Panc1 (cell line): ENCODE results near the gene HNRNPC.
A peak's percentile ranks its signal among the peaks of the same experiment; 100 is the strongest.

Experiments used
- SIN3A ChIP-seq: IDR thresholded peaks from 2 replicates; pipeline ENCODE4 v1.6.1; 2012; ENCODE audit warnings: low read depth, mild to moderate bottlenecking, low read length, moderate library complexity, borderline replicate concordance; ENCODE audit not compliant: insufficient read depth
- TF ChIP-seq, protein P1 (sequence below): fragments of 450-650 bp; IDR thresholded peaks from 2 replicates; pipeline ENCODE4 v1.5.1; 2017; ENCODE audit warnings: mild to moderate bottlenecking
- TF ChIP-seq, protein P2 (sequence below), 2 experiments: IDR thresholded peaks; 2 replicates each; pipeline ENCODE4 v1.6.1; 2011 to 2012; ENCODE audit warnings: low read depth in 2 of 2, control low read depth in 1 of 2, low read length in 1 of 2, mild to moderate bottlenecking in 1 of 2, moderate library complexity in 1 of 2; ENCODE audit not compliant: insufficient read depth in 1 of 2

- TF ChIP-seq, protein P1, sequence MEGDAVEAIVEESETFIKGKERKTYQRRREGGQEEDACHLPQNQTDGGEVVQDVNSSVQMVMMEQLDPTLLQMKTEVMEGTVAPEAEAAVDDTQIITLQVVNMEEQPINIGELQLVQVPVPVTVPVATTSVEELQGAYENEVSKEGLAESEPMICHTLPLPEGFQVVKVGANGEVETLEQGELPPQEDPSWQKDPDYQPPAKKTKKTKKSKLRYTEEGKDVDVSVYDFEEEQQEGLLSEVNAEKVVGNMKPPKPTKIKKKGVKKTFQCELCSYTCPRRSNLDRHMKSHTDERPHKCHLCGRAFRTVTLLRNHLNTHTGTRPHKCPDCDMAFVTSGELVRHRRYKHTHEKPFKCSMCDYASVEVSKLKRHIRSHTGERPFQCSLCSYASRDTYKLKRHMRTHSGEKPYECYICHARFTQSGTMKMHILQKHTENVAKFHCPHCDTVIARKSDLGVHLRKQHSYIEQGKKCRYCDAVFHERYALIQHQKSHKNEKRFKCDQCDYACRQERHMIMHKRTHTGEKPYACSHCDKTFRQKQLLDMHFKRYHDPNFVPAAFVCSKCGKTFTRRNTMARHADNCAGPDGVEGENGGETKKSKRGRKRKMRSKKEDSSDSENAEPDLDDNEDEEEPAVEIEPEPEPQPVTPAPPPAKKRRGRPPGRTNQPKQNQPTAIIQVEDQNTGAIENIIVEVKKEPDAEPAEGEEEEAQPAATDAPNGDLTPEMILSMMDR: peak; percentile 56
- TF ChIP-seq, protein P2, sequence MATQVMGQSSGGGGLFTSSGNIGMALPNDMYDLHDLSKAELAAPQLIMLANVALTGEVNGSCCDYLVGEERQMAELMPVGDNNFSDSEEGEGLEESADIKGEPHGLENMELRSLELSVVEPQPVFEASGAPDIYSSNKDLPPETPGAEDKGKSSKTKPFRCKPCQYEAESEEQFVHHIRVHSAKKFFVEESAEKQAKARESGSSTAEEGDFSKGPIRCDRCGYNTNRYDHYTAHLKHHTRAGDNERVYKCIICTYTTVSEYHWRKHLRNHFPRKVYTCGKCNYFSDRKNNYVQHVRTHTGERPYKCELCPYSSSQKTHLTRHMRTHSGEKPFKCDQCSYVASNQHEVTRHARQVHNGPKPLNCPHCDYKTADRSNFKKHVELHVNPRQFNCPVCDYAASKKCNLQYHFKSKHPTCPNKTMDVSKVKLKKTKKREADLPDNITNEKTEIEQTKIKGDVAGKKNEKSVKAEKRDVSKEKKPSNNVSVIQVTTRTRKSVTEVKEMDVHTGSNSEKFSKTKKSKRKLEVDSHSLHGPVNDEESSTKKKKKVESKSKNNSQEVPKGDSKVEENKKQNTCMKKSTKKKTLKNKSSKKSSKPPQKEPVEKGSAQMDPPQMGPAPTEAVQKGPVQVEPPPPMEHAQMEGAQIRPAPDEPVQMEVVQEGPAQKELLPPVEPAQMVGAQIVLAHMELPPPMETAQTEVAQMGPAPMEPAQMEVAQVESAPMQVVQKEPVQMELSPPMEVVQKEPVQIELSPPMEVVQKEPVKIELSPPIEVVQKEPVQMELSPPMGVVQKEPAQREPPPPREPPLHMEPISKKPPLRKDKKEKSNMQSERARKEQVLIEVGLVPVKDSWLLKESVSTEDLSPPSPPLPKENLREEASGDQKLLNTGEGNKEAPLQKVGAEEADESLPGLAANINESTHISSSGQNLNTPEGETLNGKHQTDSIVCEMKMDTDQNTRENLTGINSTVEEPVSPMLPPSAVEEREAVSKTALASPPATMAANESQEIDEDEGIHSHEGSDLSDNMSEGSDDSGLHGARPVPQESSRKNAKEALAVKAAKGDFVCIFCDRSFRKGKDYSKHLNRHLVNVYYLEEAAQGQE (IDR thresholded peaks at IDR 0.05; ENCODE audit: insufficient read depth in 1 of 2, low read depth in 2 of 2, low read length in 1 of 2): no peak
- no peak for TF ChIP-seq SIN3A
These were observed 35.7 kb downstream of the HNRNPC start for GRCh38 chr14:21233457-21234076.
